WTC11 (cell line): ENCODE measurements around the gene LTBP1. TPM values are rescaled to one million over a fixed set of nuclear protein-coding genes. Genes with fewer than 3 reads are reported as not detected.

Experiments used
- ATAC-seq: fragments of 200-7000 bp; cut with Tn5 transposase; 2 replicates; pipeline ENCODE4 v1.10.0; 2021; ENCODE audit warnings: mild to moderate bottlenecking, moderate library complexity
- CTCF ChIA-PET: fragments of 300-600 bp; sonication (Branson Sonifier 250); formaldehyde crosslinking; loops from one replicate; lab custom pipeline; 2021; ENCODE audit warnings: antibody characterized with exemption; lab: Charles Lee
- POLR2A ChIA-PET: fragments of 350-600 bp; sonication (Branson Sonifier 250); formaldehyde crosslinking; loops from one replicate; lab custom pipeline; 2021; ENCODE audit warnings: antibody characterized with exemption; lab: Charles Lee
- DNase-seq: peaks from one replicate; pipeline ENCODE4 v3.0.0; 2021; ENCODE audit warnings: low spot score
- H3K27ac Mint-ChIP-seq: 2 replicates; pipeline ENCODE4 v1.8.0; 2021; ENCODE audit warnings: mixed read lengths
- H3K27me3 Mint-ChIP-seq: 2 replicates; pipeline ENCODE4 v1.8.0; 2021; ENCODE audit warnings: low read depth, mild to moderate bottlenecking, moderate library complexity, mixed read lengths
- H3K36me3 Mint-ChIP-seq: 2 replicates; pipeline ENCODE4 v1.8.0; 2021; ENCODE audit warnings: mixed read lengths
- H3K4me1 Mint-ChIP-seq: 2 replicates; pipeline ENCODE4 v1.8.0; 2022; ENCODE audit warnings: mixed read lengths
- H3K4me3 Mint-ChIP-seq: 2 replicates; pipeline ENCODE4 v1.8.0; 2021; ENCODE audit warnings: mild to moderate bottlenecking, moderate library complexity, mixed read lengths
- H3K9me3 Mint-ChIP-seq: 2 replicates; pipeline ENCODE4 v1.8.0; 2021; ENCODE audit warnings: mixed read lengths
- CREB1 ChIP-seq: sonication (generic); formaldehyde crosslinking; IDR thresholded peaks from 2 replicates; pipeline ENCODE4 v1.8.0; 2023; ENCODE audit warnings: mild to moderate bottlenecking, missing genetic modification reagents
- ERG ChIP-seq: fragments of 250-450 bp; sonication (Bioruptor Pico); IDR thresholded peaks from 2 replicates; pipeline ENCODE4 v1.8.0; 2021; ENCODE audit warnings: mild to moderate bottlenecking
- ESRRA ChIP-seq: sonication (generic); formaldehyde crosslinking; IDR thresholded peaks from 2 replicates; pipeline ENCODE4 v1.8.1; 2022; ENCODE audit warnings: mild to moderate bottlenecking, missing genetic modification reagents, borderline replicate concordance
- FOXP1 ChIP-seq: sonication (generic); formaldehyde crosslinking; IDR thresholded peaks from 2 replicates; pipeline ENCODE4 v1.8.0; 2022; ENCODE audit warnings: missing genetic modification reagents, mild to moderate bottlenecking, moderate library complexity, borderline replicate concordance
- HMGA2 ChIP-seq: fragments of 250-450 bp; sonication (Bioruptor Pico); IDR thresholded peaks from 2 replicates; pipeline ENCODE4 v1.4.0; 2021; ENCODE audit warnings: mild to moderate bottlenecking, moderate library complexity
- NR1H2 ChIP-seq: sonication (generic); formaldehyde crosslinking; IDR thresholded peaks from 2 replicates; pipeline ENCODE4 v1.9.0; 2021; ENCODE audit warnings: mild to moderate bottlenecking, moderate library complexity, missing genetic modification reagents
- NR3C1 ChIP-seq: sonication (generic); formaldehyde crosslinking; conservative IDR thresholded peaks from 2 replicates; pipeline ENCODE4 v1.8.1; 2023; ENCODE audit warnings: low read depth, mild to moderate bottlenecking, missing genetic modification reagents
- RELA ChIP-seq: sonication (generic); formaldehyde crosslinking; IDR thresholded peaks from 2 replicates; pipeline ENCODE4 v1.8.1; 2022; ENCODE audit warnings: missing genetic modification reagents, mild to moderate bottlenecking, borderline replicate concordance
- SOX15 ChIP-seq: fragments of 250-450 bp; sonication (Bioruptor Pico); IDR thresholded peaks from 2 replicates; pipeline ENCODE4 v1.9.0; 2021; ENCODE audit warnings: mild to moderate bottlenecking
- TCF7 ChIP-seq: sonication (generic); formaldehyde crosslinking; IDR thresholded peaks from 2 replicates; pipeline ENCODE4 v1.8.0; 2022; ENCODE audit warnings: mild to moderate bottlenecking, low read depth, missing genetic modification reagents, moderate library complexity
- TP53 ChIP-seq: sonication (generic); formaldehyde crosslinking; IDR thresholded peaks from 2 replicates; pipeline ENCODE4 v1.8.1; 2023; ENCODE audit warnings: mild to moderate bottlenecking, missing genetic modification reagents
- ZBTB21 ChIP-seq: sonication (generic); formaldehyde crosslinking; IDR thresholded peaks from 2 replicates; pipeline ENCODE4 v1.8.1; 2023; ENCODE audit warnings: mild to moderate bottlenecking, missing genetic modification reagents, borderline replicate concordance
- total RNA-seq: library from RNA; stranded (reverse); gene quantifications from 3 replicates; pipeline ENCODE4 v1.2.3, GENCODE V29; 2021
- TF ChIP-seq, protein P1 (sequence below): sonication (generic); formaldehyde crosslinking; IDR thresholded peaks from 2 replicates; pipeline ENCODE4 v1.8.1; 2023; ENCODE audit warnings: mild to moderate bottlenecking, missing genetic modification reagents, borderline replicate concordance
- TF ChIP-seq, protein P2 (sequence below): sonication (generic); formaldehyde crosslinking; IDR thresholded peaks from 2 replicates; pipeline ENCODE4 v1.8.0; 2023; ENCODE audit warnings: missing genetic modification reagents, mild to moderate bottlenecking, borderline replicate concordance
- TF ChIP-seq, protein P3 (sequence below): fragments of 250-450 bp; sonication (Bioruptor Pico); IDR thresholded peaks from 2 replicates; pipeline ENCODE4 v1.9.0; 2021; ENCODE audit warnings: moderate library complexity, mild to moderate bottlenecking, inconsistent platforms, borderline replicate concordance
- TF ChIP-seq, protein P4 (sequence below): sonication (generic); formaldehyde crosslinking; IDR thresholded peaks from 2 replicates; pipeline ENCODE4 v1.8.0; 2022; ENCODE audit warnings: mild to moderate bottlenecking, missing genetic modification reagents
- TF ChIP-seq, protein P5 (sequence below): sonication (generic); formaldehyde crosslinking; conservative IDR thresholded peaks from 2 replicates; pipeline ENCODE4 v1.8.1; 2022; ENCODE audit warnings: mild to moderate bottlenecking, missing genetic modification reagents

Gene LTBP1
- total RNA-seq, 1 experiment from 2014 or later: 33.6 TPM

DNA sequence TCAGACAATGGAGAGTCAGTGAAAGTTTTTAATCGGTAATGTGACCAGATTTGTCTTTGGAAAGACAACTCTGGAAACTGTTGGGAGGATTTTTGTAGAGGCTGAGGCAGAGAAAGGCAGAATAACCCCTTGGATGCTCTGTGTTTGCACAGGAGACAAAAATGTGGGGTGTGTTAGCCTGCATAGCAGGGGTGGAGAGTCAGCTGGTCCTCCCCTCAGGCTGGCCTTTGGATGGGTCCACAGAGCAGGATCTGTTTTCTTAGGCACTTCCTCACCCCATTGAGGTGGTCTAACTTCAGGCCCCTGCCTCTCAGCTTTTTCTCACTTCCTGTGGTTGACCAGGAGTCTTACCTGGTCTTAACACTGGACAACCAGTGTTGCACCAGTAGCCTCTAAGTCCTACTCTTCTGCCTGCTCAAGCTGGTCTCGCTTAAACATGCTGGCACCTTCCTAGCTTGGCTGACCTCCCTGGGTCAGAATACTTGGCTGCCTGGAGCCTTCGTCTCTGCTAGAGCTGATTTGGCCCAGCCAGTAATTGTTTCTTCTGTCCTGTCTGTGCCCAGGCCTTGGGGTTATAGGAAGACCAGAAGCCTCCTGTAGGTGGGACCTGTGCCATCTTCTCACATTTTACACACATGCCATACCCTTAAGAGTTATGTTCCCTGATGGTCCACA, 269.9 kb downstream of the LTBP1 start:
- no peak overlapping the region for H3K4me3 Mint-ChIP-seq
- no peaks in the 10 kb centered on the region for H3K27me3 Mint-ChIP-seq
- H3K27ac Mint-ChIP-seq: no peak overlapping the region
- no peak for DNase-seq
- ATAC-seq: no peak
- H3K9me3 Mint-ChIP-seq: no peaks in the 10 kb centered on the region
- no peak for TF ChIP-seq HMGA2
- TF ChIP-seq RELA (CRISPR knock-in tag): no peak
- TF ChIP-seq CREB1: no peak
- no peak for TF ChIP-seq ZBTB21 (CRISPR knock-in tag)
- no peak for TF ChIP-seq TCF7
- no peaks in the 10 kb centered on the region for H3K36me3 Mint-ChIP-seq
- peaks cover 29% of the 10 kb centered on the region for H3K4me1 Mint-ChIP-seq
- POLR2A ChIA-PET: interaction anchor here (0.5 kb wide), 1 partner anchor 1271 kb away, joined by 3 read pairs; no protein-coding TSS in a partner anchor
- CTCF ChIA-PET: no interaction called here

DNA sequence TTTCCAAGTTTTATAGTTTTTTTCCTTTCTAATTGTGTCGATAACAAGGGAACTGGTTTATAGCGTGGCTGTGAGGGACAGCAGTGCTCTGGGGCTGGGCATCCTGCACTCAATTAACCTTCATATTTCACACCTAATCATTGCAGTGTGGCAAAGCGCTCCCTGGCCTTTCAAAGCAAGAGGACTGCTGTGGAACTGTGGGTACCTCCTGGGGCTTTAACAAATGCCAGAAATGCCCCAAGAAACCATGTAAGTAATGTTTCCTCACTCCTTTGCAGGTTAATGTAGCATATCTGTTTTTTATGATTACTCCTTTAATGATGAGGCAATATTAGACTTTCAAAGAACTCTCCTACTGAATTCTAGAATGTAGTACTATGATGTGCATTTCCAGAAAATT, 270.7 kb downstream of the LTBP1 start:
- POLR2A ChIA-PET: no interaction called here
- ATAC-seq: no peak
- Mint-ChIP-seq H3K27ac (no peak overlapping the region), H3K36me3 (no peaks in the 10 kb centered on the region), H3K4me1 (peaks cover 29% of the 10 kb centered on the region), H3K9me3 (no peaks in the 10 kb centered on the region), H3K4me3 (no peak overlapping the region)
- DNase-seq: no peak
- TF ChIP-seq SOX15 (CRISPR knock-in tag) (no peak), ESRRA (CRISPR knock-in tag) (no peak), TP53 (CRISPR knock-in tag) (no peak), ZBTB21 (CRISPR knock-in tag) (no peak), TCF7 (no peak), NR1H2 (no peak), ERG (CRISPR knock-in tag) (no peak)
- TF ChIP-seq, protein P1, sequence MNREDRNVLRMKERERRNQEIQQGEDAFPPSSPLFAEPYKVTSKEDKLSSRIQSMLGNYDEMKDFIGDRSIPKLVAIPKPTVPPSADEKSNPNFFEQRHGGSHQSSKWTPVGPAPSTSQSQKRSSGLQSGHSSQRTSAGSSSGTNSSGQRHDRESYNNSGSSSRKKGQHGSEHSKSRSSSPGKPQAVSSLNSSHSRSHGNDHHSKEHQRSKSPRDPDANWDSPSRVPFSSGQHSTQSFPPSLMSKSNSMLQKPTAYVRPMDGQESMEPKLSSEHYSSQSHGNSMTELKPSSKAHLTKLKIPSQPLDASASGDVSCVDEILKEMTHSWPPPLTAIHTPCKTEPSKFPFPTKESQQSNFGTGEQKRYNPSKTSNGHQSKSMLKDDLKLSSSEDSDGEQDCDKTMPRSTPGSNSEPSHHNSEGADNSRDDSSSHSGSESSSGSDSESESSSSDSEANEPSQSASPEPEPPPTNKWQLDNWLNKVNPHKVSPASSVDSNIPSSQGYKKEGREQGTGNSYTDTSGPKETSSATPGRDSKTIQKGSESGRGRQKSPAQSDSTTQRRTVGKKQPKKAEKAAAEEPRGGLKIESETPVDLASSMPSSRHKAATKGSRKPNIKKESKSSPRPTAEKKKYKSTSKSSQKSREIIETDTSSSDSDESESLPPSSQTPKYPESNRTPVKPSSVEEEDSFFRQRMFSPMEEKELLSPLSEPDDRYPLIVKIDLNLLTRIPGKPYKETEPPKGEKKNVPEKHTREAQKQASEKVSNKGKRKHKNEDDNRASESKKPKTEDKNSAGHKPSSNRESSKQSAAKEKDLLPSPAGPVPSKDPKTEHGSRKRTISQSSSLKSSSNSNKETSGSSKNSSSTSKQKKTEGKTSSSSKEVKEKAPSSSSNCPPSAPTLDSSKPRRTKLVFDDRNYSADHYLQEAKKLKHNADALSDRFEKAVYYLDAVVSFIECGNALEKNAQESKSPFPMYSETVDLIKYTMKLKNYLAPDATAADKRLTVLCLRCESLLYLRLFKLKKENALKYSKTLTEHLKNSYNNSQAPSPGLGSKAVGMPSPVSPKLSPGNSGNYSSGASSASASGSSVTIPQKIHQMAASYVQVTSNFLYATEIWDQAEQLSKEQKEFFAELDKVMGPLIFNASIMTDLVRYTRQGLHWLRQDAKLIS: no peak
- TF ChIP-seq, protein P2, sequence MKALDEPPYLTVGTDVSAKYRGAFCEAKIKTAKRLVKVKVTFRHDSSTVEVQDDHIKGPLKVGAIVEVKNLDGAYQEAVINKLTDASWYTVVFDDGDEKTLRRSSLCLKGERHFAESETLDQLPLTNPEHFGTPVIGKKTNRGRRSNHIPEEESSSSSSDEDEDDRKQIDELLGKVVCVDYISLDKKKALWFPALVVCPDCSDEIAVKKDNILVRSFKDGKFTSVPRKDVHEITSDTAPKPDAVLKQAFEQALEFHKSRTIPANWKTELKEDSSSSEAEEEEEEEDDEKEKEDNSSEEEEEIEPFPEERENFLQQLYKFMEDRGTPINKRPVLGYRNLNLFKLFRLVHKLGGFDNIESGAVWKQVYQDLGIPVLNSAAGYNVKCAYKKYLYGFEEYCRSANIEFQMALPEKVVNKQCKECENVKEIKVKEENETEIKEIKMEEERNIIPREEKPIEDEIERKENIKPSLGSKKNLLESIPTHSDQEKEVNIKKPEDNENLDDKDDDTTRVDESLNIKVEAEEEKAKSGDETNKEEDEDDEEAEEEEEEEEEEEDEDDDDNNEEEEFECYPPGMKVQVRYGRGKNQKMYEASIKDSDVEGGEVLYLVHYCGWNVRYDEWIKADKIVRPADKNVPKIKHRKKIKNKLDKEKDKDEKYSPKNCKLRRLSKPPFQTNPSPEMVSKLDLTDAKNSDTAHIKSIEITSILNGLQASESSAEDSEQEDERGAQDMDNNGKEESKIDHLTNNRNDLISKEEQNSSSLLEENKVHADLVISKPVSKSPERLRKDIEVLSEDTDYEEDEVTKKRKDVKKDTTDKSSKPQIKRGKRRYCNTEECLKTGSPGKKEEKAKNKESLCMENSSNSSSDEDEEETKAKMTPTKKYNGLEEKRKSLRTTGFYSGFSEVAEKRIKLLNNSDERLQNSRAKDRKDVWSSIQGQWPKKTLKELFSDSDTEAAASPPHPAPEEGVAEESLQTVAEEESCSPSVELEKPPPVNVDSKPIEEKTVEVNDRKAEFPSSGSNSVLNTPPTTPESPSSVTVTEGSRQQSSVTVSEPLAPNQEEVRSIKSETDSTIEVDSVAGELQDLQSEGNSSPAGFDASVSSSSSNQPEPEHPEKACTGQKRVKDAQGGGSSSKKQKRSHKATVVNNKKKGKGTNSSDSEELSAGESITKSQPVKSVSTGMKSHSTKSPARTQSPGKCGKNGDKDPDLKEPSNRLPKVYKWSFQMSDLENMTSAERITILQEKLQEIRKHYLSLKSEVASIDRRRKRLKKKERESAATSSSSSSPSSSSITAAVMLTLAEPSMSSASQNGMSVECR (CRISPR knock-in tag): no peak
- TF ChIP-seq, all 79 proteins: peak for 0
- H3K27me3 Mint-ChIP-seq: no peaks in the 10 kb centered on the region
- CTCF ChIA-PET: no interaction called here

- ChIA-PET CTCF (no interaction called here), POLR2A (no interaction called here)
- H3K4me3 Mint-ChIP-seq: no peak overlapping the region
These were observed 272.4 kb downstream of the LTBP1 start for GRCh38 chr2:33219114-33219513.

More at GRCh38 chr2:33219114-33219513, 272.4 kb downstream of the LTBP1 start:
- H3K9me3 Mint-ChIP-seq: no peaks in the 10 kb centered on the region
- no peaks in the 10 kb centered on the region for H3K27me3 Mint-ChIP-seq
- H3K4me1 Mint-ChIP-seq: peaks cover 29% of the 10 kb centered on the region
- ATAC-seq (no peak), DNase-seq (no peak)
- H3K27ac Mint-ChIP-seq: peak overlapping the region; percentile 22; the same call in 1 of the 2 replicates
- no peaks in the 10 kb centered on the region for H3K36me3 Mint-ChIP-seq
- TF ChIP-seq, protein P3, sequence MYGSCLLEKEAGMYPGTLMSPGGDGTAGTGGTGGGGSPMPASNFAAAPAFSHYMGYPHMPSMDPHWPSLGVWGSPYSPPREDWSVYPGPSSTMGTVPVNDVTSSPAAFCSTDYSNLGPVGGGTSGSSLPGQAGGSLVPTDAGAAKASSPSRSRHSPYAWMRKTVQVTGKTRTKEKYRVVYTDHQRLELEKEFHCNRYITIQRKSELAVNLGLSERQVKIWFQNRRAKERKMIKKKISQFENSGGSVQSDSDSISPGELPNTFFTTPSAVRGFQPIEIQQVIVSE (CRISPR knock-in tag): no peak
- no peak for TF ChIP-seq FOXP1 (CRISPR knock-in tag)
- TF ChIP-seq NR3C1 (CRISPR knock-in tag): no peak
- TF ChIP-seq, protein P4, sequence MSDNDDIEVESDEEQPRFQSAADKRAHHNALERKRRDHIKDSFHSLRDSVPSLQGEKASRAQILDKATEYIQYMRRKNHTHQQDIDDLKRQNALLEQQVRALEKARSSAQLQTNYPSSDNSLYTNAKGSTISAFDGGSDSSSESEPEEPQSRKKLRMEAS (CRISPR knock-in tag): no peak
- TF ChIP-seq, protein P5, sequence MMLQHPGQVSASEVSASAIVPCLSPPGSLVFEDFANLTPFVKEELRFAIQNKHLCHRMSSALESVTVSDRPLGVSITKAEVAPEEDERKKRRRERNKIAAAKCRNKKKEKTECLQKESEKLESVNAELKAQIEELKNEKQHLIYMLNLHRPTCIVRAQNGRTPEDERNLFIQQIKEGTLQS (CRISPR knock-in tag): no peak
- TF ChIP-seq TCF7: no peak
